CD4-positive, alpha-beta T cell (primary cell): Measurements from ENCODE around the gene NOS3. TPM values are rescaled to one million over a fixed set of nuclear protein-coding genes. Genes with fewer than 3 reads are reported as not detected.

Experiments
- ATAC-seq: fragments of 200-7000 bp; cut with Tn5 transposase; one replicate; pipeline ENCODE4 v1.10.0; 2022; ENCODE audit warnings: mild to moderate bottlenecking; ENCODE audit not compliant: poor library complexity
- CTCF ChIA-PET: fragments of 350-600 bp; sonication (Branson Sonifier 250); formaldehyde crosslinking; loops from one replicate; lab custom pipeline; 2021; ENCODE audit warnings: antibody characterized with exemption, inconsistent platforms; lab: Charles Lee
- POLR2A ChIA-PET: fragments of 350-600 bp; sonication (Branson Sonifier 250); formaldehyde crosslinking; loops from one replicate; lab custom pipeline; 2021; ENCODE audit warnings: antibody characterized with exemption, inconsistent platforms; lab: Charles Lee
- DNase-seq, 14 experiments: peaks; one replicate each; pipeline ENCODE4 v3.0.0-alpha.2; 2013 to 2020; ENCODE audit warnings: mixed read lengths in 2 of 14
- H3K27ac ChIP-seq, 2 donors: one replicate each; pipeline versions ENCODE4 v1.5.1 to v1.7.0; 2013; ENCODE audit warnings: low read length in 2 of 2, low read depth in 1 of 2, mild to moderate bottlenecking in 1 of 2
- H3K27me3 ChIP-seq, 2 experiments: 1 replicate in 1 of 2; 2 replicates in 1 of 2; pipeline versions ENCODE4 v1.6.1 to v1.7.0; 2013; ENCODE audit warnings: low read length in 2 of 2, control low read depth in 1 of 2, mild to moderate bottlenecking in 1 of 2, moderate library complexity in 1 of 2; ENCODE audit not compliant: insufficient read depth in 2 of 2, control insufficient read depth in 1 of 2
- H3K36me3 ChIP-seq: one replicate; pipeline ENCODE4 v1.6.1; 2013; ENCODE audit warnings: low read length, control low read depth; ENCODE audit not compliant: insufficient read depth
- H3K4me1 ChIP-seq: one replicate; pipeline ENCODE4 v1.6.1; 2013; ENCODE audit warnings: low read length, control low read depth; ENCODE audit not compliant: insufficient read depth
- H3K4me3 ChIP-seq: one replicate; pipeline ENCODE4 v1.5.1; 2013; ENCODE audit warnings: mild to moderate bottlenecking, low read length, moderate library complexity
- H3K9me3 ChIP-seq, 2 experiments: 1 replicate in 1 of 2; 2 replicates in 1 of 2; pipeline versions ENCODE4 v1.6.1 to v1.7.0; 2013; ENCODE audit warnings: low read length in 2 of 2, mild to moderate bottlenecking in 2 of 2, control low read depth in 1 of 2, moderate library complexity in 1 of 2; ENCODE audit not compliant: control insufficient read depth in 1 of 2, insufficient read depth in 1 of 2
- H3K27ac Mint-ChIP-seq: one replicate; pipeline ENCODE4 v1.8.0; 2020; ENCODE audit warnings: mixed read lengths
- H3K27me3 Mint-ChIP-seq: one replicate; pipeline ENCODE4 v1.8.0; 2021; ENCODE audit warnings: mixed read lengths
- H3K36me3 Mint-ChIP-seq: one replicate; pipeline ENCODE4 v1.8.0; 2021; ENCODE audit warnings: low read depth, mixed read lengths
- H3K4me1 Mint-ChIP-seq: one replicate; pipeline ENCODE4 v1.8.0; 2021; ENCODE audit warnings: low read depth, mixed read lengths
- H3K4me3 Mint-ChIP-seq: one replicate; pipeline ENCODE4 v1.8.0; 2020; ENCODE audit warnings: mild to moderate bottlenecking, mixed read lengths
- H3K9me3 Mint-ChIP-seq: one replicate; pipeline ENCODE4 v1.8.0; 2020; ENCODE audit warnings: mixed read lengths
- CTCF ChIP-seq: fragments of 200-600 bp; IDR thresholded peaks from one replicate; pipeline ENCODE4 v1.8.0; 2022; ENCODE audit warnings: antibody characterized with exemption, mild to moderate bottlenecking
- intact Hi-C, 2 experiments: fragments of 100-400 bp; cut with DNase I in 1 of 2; cut with micrococcal nuclease in 1 of 2; formaldehyde crosslinking; loops; one replicate each; pipeline versions ENCODE4 v1.15.1 to v1.9.0; 2023 to 2025; cut with DNase I, micrococcal nuclease
- total RNA-seq, 174 experiments: library from RNA in 2 of 174; stranded (reverse) in 2 of 174; gene quantifications; one replicate each; pipeline ENCODE4 v1.2.3 and lab custom pipeline; 2021 to 2026

The NOS3 gene
- total RNA-seq, 2 experiments from 2014 or later: 3.9 to 7.1 TPM

- Histone ChIP-seq H3K36me3 (no peaks in the 10 kb centered on the region), H3K27ac (no peak overlapping the region), H3K4me1 (peaks cover 22% of the 10 kb centered on the region), H3K9me3 (peaks cover 0 to 8% of the 10 kb centered on the region in 2 experiments), H3K4me3 (no peak overlapping the region), H3K27me3 (peaks cover 11 to 15% of the 10 kb centered on the region in 2 experiments)
- peak; percentile 90 for ATAC-seq
- DNase-seq: peak; percentile 41 to 81 (median 57)
- H3K27me3 Mint-ChIP-seq: peaks cover 28% of the 10 kb centered on the region
- H3K27ac Mint-ChIP-seq: no peak overlapping the region
- CTCF ChIA-PET: interaction anchor here (0.6 to 1.7 kb wide), 25 partner anchors 10 to 161 kb away, joined by 3 to 28 read pairs (median 4); partner anchors contain the start of genes ABCB8, NOS3 and TMUB1
- POLR2A ChIA-PET: interaction anchor here (0.6 to 1.2 kb wide), 5 partner anchors 11 to 122 kb away, joined by 3 to 9 read pairs (median 3); no protein-coding TSS in a partner anchor
- intact Hi-C loops: loop anchor here (1.0 kb wide), 4 partner anchors 24 to 210 kb away; no protein-coding TSS in a partner anchor
- peak; percentile 95 for TF ChIP-seq CTCF
- H3K4me3 Mint-ChIP-seq: no peak overlapping the region
- H3K9me3 Mint-ChIP-seq: no peaks in the 10 kb centered on the region
- H3K4me1 Mint-ChIP-seq: peaks cover 27% of the 10 kb centered on the region
- H3K36me3 Mint-ChIP-seq: no peaks in the 10 kb centered on the region
These were observed 28.0 kb upstream of the NOS3 start for GRCh38 chr7:150962553-150963399.

- no peak overlapping the region for H3K27ac ChIP-seq
- Mint-ChIP-seq H3K4me3 (no peak overlapping the region), H3K27ac (no peak overlapping the region), H3K27me3 (peaks cover 21% of the 10 kb centered on the region), H3K36me3 (no peaks in the 10 kb centered on the region), H3K9me3 (no peaks in the 10 kb centered on the region), H3K4me1 (peaks cover 30% of the 10 kb centered on the region)
- ChIA-PET CTCF (interaction anchor here (1.3 to 1.7 kb wide), 8 partner anchors 9 to 160 kb away, joined by 3 to 28 read pairs (median 7); no protein-coding TSS in a partner anchor), POLR2A (no interaction called here)
- intact Hi-C loops: loop anchor here (1.0 kb wide), 4 partner anchors 22 to 208 kb away; no protein-coding TSS in a partner anchor
- H3K27me3 ChIP-seq: peaks cover 7 to 10% of the 10 kb centered on the region in 2 experiments
- H3K4me3 ChIP-seq: no peak overlapping the region
- H3K9me3 ChIP-seq: peaks cover 0 to 8% of the 10 kb centered on the region in 2 experiments
- peaks cover 26% of the 10 kb centered on the region for H3K4me1 ChIP-seq
- no peak for TF ChIP-seq CTCF
- ATAC-seq (no peak), DNase-seq (no peak)
- H3K36me3 ChIP-seq: no peaks in the 10 kb centered on the region
These were observed 26.9 kb upstream of the NOS3 start for GRCh38 chr7:150963707-150964559.

GRCh38 chr7:150964593-150965111 is 26.2 kb upstream of the NOS3 start:
- Histone ChIP-seq H3K9me3 (peaks cover 0 to under 1% of the 10 kb centered on the region in 2 experiments), H3K4me3 (no peak overlapping the region), H3K4me1 (peaks cover 25% of the 10 kb centered on the region), H3K27ac (no peak overlapping the region), H3K27me3 (peaks cover 0 to 3% of the 10 kb centered on the region in 2 experiments), H3K36me3 (no peaks in the 10 kb centered on the region)
- ChIA-PET CTCF (no interaction called here), POLR2A (no interaction called here)
- no peak for TF ChIP-seq CTCF
- H3K27ac Mint-ChIP-seq: no peak overlapping the region
- H3K4me3 Mint-ChIP-seq: no peak overlapping the region
- ATAC-seq (no peak), DNase-seq (no peak)
- peaks cover 14% of the 10 kb centered on the region for H3K27me3 Mint-ChIP-seq
- H3K9me3 Mint-ChIP-seq: no peaks in the 10 kb centered on the region
- no peaks in the 10 kb centered on the region for H3K36me3 Mint-ChIP-seq
- H3K4me1 Mint-ChIP-seq: peaks cover 23% of the 10 kb centered on the region
- intact Hi-C loops: no loop called here
